Measurements from ENCODE around the gene C4orf33.
"Not testable (repeated sequence)": the region's sequence is repeated elsewhere in the genome, so short reads cannot be mapped to it uniquely, and the experiment has no call there.

Gene C4orf33

DNA sequence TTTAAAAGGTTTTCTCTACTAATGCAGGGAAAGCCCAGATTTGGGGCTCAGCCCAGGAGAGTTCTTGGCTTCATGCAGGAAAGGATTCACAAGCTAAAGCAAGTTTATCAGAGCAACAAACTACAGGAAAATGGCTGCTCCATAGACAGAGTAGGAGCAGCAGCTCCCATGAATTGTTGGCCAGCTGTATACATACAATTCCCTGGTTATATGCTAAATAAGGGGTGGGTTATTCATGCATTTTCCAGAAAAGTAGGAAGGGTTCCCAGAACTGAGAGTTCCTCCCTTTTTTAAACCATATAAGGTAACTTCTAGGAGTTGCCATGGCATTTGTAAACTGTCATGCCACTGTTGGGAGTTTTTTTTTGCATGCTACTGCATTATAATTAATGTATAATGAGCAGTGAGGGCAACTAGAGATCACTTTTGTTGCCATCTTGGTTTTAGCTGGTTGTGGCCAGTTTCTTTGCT, 2.6 kb downstream of the C4orf33 start:
- no peak overlapping the region for H3K4me3 Mint-ChIP-seq
- peaks cover 10% of the 10 kb centered on the region for H3K36me3 Mint-ChIP-seq (ENCODE audit: low read depth)
- H3K4me1 Mint-ChIP-seq (ENCODE audit: low read depth) = peaks cover 29% of the 10 kb centered on the region
- H3K27me3 Mint-ChIP-seq (ENCODE audit: low read depth) = no peaks in the 10 kb centered on the region
- DNase-seq (ENCODE audit: low spot score) = no peak
- H3K9me3 Mint-ChIP-seq = no peaks in the 10 kb centered on the region
- no peak overlapping the region for H3K27ac Mint-ChIP-seq

DNA sequence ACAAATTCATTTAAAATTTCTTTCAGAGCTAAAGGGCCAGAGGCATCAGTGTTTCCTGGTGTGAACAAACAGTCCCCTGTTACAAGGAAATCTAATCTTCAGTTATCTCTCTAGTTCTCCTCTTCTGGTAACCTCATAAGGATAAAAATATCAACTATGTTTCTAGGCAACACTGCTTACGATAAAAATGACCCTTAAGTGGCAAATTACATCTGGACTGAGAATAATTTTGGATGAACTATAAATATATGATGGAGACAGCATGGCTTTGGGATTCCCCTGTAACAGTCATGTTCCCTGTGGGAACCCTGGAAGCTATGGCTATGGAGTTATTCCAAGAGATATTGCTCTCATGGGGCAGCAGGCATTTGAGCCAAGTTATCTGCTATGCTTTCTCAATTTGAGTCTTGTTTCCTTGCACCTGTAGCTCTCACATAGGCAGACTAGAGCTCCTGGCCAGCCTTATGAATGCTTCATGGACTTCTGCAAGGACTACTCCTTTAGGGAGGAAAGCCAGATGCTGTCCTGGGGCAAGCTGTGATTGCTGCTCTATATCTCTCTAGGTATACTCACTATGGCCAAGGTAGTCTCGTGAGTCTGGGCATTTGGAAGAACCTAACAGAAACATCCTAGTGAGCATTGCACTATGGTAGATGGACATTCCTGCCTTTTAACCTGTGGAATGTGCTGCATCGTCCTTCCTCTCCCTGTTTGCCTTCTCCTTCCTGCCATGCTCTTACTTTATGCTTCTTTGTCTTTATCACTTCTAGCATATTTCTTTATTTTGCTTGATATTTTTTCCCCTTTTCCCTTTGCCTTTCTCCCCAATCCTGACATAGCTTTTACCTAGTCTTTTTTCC, 14.2 kb downstream of the C4orf33 start:
- H3K4me3 Mint-ChIP-seq = no peak overlapping the region
- DNase-seq (ENCODE audit: low spot score) = no peak
- H3K27ac Mint-ChIP-seq = no peak overlapping the region
- H3K36me3 Mint-ChIP-seq (ENCODE audit: low read depth) = peaks cover 14% of the 10 kb centered on the region
- no peaks in the 10 kb centered on the region for H3K9me3 Mint-ChIP-seq
- no peaks in the 10 kb centered on the region for H3K27me3 Mint-ChIP-seq (ENCODE audit: low read depth)
- H3K4me1 Mint-ChIP-seq (ENCODE audit: low read depth) = no peaks in the 10 kb centered on the region

DNA sequence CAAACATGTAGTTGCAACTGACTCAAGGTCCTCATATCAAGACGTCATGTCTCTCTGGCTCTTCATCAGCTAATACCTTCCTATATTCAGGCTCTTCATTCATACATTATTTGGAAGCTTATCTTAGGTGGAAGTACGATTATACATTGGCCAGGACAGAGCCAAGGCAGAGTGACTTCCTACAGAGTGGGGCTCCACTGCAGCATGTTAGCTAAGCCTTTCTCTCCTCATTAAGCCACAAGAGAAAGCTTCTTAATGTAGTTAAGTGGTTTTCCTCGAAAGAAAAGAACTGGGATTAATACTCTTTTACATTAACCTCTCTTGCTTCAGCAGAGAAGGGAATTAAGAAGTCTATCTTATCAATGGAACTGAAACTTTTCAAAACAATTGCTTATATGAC, 15.0 kb downstream of the C4orf33 start:
- Mint-ChIP-seq H3K27me3 (ENCODE audit: low read depth) (no peaks in the 10 kb centered on the region), H3K36me3 (ENCODE audit: low read depth) (peaks cover 14% of the 10 kb centered on the region), H3K4me1 (ENCODE audit: low read depth) (no peaks in the 10 kb centered on the region), H3K9me3 (no peaks in the 10 kb centered on the region), H3K4me3 (no peak overlapping the region), H3K27ac (no peak overlapping the region)
- DNase-seq (ENCODE audit: low spot score) = no peak

DNA sequence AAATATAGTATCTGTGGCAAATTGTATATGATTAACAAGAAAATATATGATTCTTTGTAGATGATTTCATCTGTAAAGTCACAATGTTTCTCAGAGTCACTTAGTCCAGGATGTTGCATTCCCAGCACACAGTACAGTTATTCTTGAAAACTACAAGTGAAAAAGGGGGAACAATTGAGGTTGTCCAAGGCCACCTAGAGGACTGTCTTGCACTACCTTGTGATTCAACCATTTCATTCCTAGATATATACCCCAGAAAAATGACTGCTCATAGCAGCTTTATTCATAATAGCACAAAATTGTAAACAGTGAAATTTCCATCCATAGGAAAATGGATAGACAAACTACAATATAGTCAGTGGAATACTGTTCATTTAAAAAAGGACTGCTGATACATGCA, 16.0 kb downstream of the C4orf33 start:
- Mint-ChIP-seq H3K36me3 (ENCODE audit: low read depth) (peaks cover 14% of the 10 kb centered on the region), H3K4me3 (no peak overlapping the region), H3K27ac (no peak overlapping the region), H3K9me3 (no peaks in the 10 kb centered on the region), H3K4me1 (ENCODE audit: low read depth) (no peaks in the 10 kb centered on the region), H3K27me3 (ENCODE audit: low read depth) (no peaks in the 10 kb centered on the region)
- DNase-seq (ENCODE audit: low spot score) = no peak

DNA sequence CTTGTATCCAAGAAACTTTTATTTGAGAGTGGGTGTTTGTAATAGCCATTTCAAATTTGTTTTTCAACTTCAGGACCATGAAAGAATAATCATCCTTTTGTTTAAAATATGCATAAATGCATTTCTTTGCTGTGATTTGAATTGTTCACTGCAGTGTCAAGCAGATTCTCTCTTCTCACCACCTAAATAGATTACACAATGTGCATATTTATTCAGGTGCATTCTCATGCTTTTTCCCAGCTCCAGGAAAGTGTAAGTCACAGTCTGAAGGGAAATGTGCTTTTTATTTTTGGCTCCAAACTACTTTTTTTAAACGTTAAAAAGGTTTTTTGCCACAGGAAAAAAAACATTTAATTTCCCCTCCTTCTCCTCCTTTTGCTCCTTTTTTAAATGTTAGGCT, 17.5 kb downstream of the C4orf33 start:
- no peaks in the 10 kb centered on the region for H3K4me1 Mint-ChIP-seq (ENCODE audit: low read depth)
- H3K27me3 Mint-ChIP-seq (ENCODE audit: low read depth) = no peaks in the 10 kb centered on the region
- peaks cover 12% of the 10 kb centered on the region for H3K36me3 Mint-ChIP-seq (ENCODE audit: low read depth)
- DNase-seq (ENCODE audit: low spot score) = no peak
- H3K4me3 Mint-ChIP-seq = no peak overlapping the region
- no peaks in the 10 kb centered on the region for H3K9me3 Mint-ChIP-seq
- H3K27ac Mint-ChIP-seq = no peak overlapping the region

DNA sequence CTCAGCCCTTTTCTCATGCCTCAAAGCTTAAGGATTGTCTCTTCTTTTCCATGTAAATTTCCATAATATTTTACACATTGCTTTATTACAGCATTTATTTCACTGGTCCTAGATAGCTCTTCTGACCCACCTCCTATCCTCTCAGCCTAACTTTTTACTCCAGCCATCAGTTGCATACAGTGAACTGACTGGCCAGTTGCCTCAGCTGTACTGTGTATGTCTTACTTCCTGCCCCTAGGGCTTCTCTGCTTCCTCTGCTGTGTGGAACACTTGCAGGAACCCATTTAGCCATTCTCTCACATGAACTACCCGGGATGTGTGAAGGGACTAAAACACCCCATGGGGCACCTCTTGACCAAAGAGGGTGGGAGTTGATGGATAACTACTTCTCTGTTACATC, 18.0 kb downstream of the C4orf33 start:
- no peaks in the 10 kb centered on the region for H3K27me3 Mint-ChIP-seq (ENCODE audit: low read depth)
- H3K4me1 Mint-ChIP-seq (ENCODE audit: low read depth) = no peaks in the 10 kb centered on the region
- no peak overlapping the region for H3K4me3 Mint-ChIP-seq
- no peak for DNase-seq (ENCODE audit: low spot score)
- peaks cover 11% of the 10 kb centered on the region for H3K36me3 Mint-ChIP-seq (ENCODE audit: low read depth)
- H3K27ac Mint-ChIP-seq = no peak overlapping the region
- no peaks in the 10 kb centered on the region for H3K9me3 Mint-ChIP-seq

DNA sequence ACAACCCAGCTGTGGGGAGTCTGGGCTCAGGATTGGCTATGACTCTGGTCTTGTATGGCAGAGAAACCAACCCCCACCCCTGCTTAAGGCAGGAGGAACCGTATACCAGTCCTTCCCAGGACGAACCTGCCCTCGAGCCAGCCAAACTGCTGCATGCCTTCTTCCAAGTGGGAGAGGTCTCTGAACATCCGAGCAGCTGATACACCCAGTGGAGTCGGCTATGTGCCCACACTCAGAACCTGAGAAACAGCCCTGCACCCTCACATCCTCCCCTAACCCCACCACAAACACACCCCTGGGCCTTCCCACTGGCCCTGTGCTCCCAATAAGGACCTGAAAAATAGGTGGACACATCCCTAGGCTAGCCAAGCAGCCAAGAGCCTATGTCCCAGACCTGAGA, 21.8 kb downstream of the C4orf33 start:
- peaks cover 2% of the 10 kb centered on the region for H3K27me3 Mint-ChIP-seq (ENCODE audit: low read depth)
- no peak overlapping the region for H3K4me3 Mint-ChIP-seq
- H3K27ac Mint-ChIP-seq = no peak overlapping the region
- H3K9me3 Mint-ChIP-seq = no peaks in the 10 kb centered on the region
- H3K4me1 Mint-ChIP-seq (ENCODE audit: low read depth) = no peaks in the 10 kb centered on the region
- H3K36me3 Mint-ChIP-seq (ENCODE audit: low read depth) = no peaks in the 10 kb centered on the region
- DNase-seq (ENCODE audit: low spot score) = no peak

DNA sequence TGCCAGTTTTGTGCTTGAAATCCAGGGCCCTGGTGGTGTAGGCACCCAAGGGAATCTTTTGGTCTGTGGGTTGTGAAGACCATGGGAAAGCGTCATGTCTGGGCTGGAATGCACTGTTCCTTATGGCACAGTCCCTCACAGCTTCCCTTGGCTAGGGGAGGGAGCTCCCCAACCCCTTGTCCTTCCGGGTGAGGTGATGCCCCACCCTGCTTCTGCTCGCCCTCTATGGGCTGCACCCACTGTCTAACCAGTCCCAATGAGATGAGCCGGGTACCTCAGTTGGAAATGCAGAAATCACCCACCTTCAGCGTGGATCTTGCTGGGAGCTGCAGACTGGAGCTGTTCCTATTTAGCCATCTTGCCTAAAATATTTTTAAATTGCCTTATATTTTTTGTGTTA, 30.7 kb downstream of the C4orf33 start:
- not testable (repeated sequence) for H3K9me3 Mint-ChIP-seq; DNase-seq (ENCODE audit: low spot score); H3K4me1 Mint-ChIP-seq (ENCODE audit: low read depth); H3K36me3 Mint-ChIP-seq (ENCODE audit: low read depth); H3K27me3 Mint-ChIP-seq (ENCODE audit: low read depth); H3K4me3 Mint-ChIP-seq; H3K27ac Mint-ChIP-seq

DNA sequence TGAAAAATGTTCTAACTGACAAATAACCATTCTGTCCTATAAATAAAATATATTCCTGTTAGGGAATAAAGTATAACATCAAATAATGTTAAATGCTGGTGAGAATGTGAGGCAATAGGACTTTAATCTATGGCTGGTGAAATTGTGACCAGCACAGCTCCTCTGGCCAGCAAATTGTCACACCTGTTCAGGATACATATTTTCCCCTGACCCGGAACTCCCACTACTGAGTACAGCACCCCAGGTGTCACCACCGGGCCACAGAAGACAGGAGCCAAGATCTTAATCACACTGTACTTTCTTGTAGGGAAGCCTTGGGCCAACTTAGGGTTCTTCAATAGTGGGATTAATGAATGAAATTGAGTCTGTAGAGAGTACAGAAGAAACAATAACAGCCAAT, 33.2 kb downstream of the C4orf33 start:
- Mint-ChIP-seq H3K4me1 (ENCODE audit: low read depth) (no peaks in the 10 kb centered on the region), H3K27ac (no peak overlapping the region), H3K27me3 (ENCODE audit: low read depth) (no peaks in the 10 kb centered on the region), H3K36me3 (ENCODE audit: low read depth) (no peaks in the 10 kb centered on the region), H3K9me3 (no peaks in the 10 kb centered on the region), H3K4me3 (no peak overlapping the region)
- DNase-seq (ENCODE audit: low spot score) = no peak

DNA sequence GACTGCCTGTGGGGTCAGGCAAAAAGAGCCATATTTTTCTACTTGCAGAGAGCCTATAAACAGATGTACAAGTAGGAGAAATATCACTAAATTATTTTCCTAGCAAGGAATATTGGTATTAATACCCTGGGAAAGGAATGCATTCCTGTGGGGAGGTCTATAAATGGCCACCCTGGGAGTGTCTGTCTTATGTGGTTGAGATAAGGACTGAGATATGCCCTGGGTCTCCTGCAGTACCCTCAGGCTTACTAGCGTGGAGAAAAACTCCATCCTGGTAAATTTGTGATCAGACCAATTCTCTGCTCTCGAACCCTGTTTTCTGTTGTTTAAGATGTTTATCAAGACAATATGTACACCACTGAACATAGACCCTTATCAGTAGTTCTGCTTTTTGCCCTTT, 35.4 kb downstream of the C4orf33 start:
- Mint-ChIP-seq H3K4me1 (ENCODE audit: low read depth) (no peaks in the 10 kb centered on the region), H3K9me3 (no peaks in the 10 kb centered on the region), H3K36me3 (ENCODE audit: low read depth) (no peaks in the 10 kb centered on the region), H3K27me3 (ENCODE audit: low read depth) (peaks cover 3% of the 10 kb centered on the region), H3K27ac (no peak overlapping the region), H3K4me3 (no peak overlapping the region)
- DNase-seq (ENCODE audit: low spot score) = no peak

DNA sequence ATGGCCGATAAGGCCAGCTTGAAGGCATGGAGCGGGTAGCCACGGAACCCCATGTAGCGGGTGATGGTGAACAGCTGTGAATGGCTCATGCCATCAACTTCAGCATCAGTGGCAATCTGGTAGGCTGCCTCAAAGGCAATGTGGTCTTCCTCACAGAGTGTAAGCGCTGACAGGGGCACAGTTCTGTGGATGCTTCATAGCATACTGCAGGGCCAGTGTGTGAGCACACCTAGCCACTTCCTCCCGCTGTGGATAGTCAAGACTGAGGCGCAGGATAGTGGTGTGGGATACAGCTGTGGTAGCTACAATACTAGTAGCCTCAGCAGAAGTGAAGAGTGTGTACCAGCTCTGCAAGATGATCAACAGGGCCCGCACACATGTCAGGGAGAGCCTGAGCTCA, 40.5 kb downstream of the C4orf33 start:
- Mint-ChIP-seq H3K4me1 (ENCODE audit: low read depth) (no peaks in the 10 kb centered on the region), H3K4me3 (no peak overlapping the region), H3K9me3 (no peaks in the 10 kb centered on the region), H3K27ac (no peak overlapping the region), H3K27me3 (ENCODE audit: low read depth) (peaks cover 9% of the 10 kb centered on the region), H3K36me3 (ENCODE audit: low read depth) (no peaks in the 10 kb centered on the region)
- no peak for DNase-seq (ENCODE audit: low spot score)

DNA sequence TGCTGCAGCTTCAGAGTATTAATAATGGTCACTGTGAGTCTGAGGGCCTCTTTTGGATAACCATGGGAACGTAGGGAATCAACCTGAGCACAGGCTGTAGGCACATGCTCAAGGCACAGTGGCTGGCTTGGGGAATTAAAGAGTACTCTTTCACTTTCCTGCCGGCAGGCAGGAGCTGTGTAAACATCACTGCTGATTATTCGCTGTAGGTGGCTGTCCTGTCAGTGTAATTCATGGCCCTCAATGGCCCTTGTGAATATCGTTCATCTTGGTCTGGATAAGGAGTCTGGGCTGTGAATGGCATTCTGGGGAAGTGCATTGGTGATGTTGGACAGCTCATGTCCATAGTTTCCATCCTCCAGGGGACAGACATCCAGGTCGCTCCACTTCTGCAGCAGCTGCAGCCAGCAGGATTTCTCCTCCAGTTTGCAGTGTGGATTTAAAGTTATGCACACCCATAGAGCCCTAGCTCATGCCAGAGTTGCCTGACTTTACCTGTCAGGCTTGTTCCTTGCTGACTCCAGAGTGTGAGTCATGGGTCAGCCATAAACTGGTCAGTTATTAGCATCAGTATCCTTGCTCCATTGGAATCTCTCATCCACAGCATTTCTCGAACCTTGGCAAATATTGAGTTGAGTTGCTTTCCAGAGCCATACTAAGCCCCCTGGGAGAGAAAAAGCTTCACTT, 43.0 kb downstream of the C4orf33 start:
- no peak for DNase-seq (ENCODE audit: low spot score)
- H3K9me3 Mint-ChIP-seq = no peaks in the 10 kb centered on the region
- H3K27me3 Mint-ChIP-seq (ENCODE audit: low read depth) = peaks cover 12% of the 10 kb centered on the region
- no peaks in the 10 kb centered on the region for H3K36me3 Mint-ChIP-seq (ENCODE audit: low read depth)
- no peak overlapping the region for H3K27ac Mint-ChIP-seq
- H3K4me3 Mint-ChIP-seq = no peak overlapping the region
- no peaks in the 10 kb centered on the region for H3K4me1 Mint-ChIP-seq (ENCODE audit: low read depth)

DNA sequence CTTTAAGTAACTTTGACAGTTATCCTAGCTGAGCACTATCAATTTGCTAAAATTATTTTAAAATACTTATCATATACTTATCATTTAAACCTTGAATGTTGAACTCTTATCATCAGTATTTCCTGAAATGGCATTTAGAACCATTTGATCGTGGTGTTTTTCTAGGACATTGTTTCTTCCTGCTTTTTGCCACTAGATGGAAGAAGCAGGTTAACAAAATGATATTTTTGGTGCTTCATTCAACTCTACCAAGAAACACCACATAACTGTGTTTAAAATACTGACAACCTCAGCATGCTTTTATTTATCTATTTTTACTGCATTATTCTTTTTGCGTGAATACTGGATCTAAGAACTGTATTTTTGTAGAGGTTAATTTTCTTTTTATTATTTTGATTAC, 44.6 kb downstream of the C4orf33 start:
- H3K27me3 Mint-ChIP-seq (ENCODE audit: low read depth) = peaks cover 15% of the 10 kb centered on the region
- H3K4me1 Mint-ChIP-seq (ENCODE audit: low read depth) = no peaks in the 10 kb centered on the region
- no peak overlapping the region for H3K4me3 Mint-ChIP-seq
- no peaks in the 10 kb centered on the region for H3K36me3 Mint-ChIP-seq (ENCODE audit: low read depth)
- DNase-seq (ENCODE audit: low spot score) = no peak
- no peak overlapping the region for H3K27ac Mint-ChIP-seq
- no peaks in the 10 kb centered on the region for H3K9me3 Mint-ChIP-seq

DNA sequence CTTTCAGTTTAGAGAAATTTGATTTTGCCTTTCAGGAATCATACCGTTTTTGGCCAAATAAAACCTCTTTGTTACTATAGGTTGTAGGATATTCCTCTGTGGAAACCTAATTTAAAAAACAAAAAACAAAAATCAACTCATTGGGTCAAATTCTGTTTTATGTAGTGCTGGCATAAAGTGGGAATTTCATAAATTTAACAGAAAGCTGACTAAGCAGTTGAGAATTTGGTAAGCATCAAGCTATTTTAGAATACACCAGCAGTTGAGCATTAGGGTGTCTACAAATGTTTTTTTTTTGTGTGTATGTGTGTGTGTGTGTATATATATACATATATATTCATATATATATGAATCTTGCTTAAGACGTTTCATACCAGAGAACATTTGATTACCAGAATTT, 47.4 kb downstream of the C4orf33 start:
- Mint-ChIP-seq H3K27me3 (ENCODE audit: low read depth) (peaks cover 14% of the 10 kb centered on the region), H3K36me3 (ENCODE audit: low read depth) (no peaks in the 10 kb centered on the region), H3K4me3 (no peak overlapping the region), H3K27ac (no peak overlapping the region), H3K4me1 (ENCODE audit: low read depth) (no peaks in the 10 kb centered on the region), H3K9me3 (no peaks in the 10 kb centered on the region)
- no peak for DNase-seq (ENCODE audit: low spot score)

Data from T-helper 2 cell treated with Interferon-gamma antibody and Interleukin-4, amounts not matched to agents 5 μg/mL and 100 μg/mL, for 36 hours (primary cell).